ENCODE data around the gene LAMB1.

The LAMB1 gene

GRCh38 chr7:108016841-108017775 is 14.1 kb upstream of the LAMB1 start:
- DNase-seq = peak; percentile 35

GRCh38 chr7:108015740-108016139 is 12.8 kb upstream of the LAMB1 start:
- DNase-seq = no peak

- DNase-seq = no peak
Observed at GRCh38 chr7:108014747-108015682, 12.1 kb upstream of the LAMB1 start.

DNA sequence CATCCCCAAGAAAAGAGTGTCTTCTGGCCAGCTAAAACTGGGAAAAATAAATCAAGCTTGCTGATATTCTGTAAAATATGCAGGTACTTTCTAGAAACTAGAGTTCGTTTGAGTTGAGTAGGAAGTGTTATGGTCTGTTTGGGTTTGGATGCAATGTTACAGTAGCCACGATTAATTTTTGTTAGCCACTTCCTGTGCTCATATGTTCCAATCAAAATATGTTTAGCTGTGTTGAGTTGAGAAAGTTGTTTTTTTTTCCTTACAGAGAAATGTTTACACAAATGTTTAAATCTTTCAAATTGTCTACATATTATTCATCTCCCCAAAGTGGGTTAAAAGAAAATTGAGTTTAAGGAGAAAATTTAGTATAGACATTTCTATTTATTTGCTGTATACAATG is 11.3 kb upstream of the LAMB1 start:
- no peak for DNase-seq

GRCh38 chr7:108012499-108013430 is 9.8 kb upstream of the LAMB1 start:
- DNase-seq = peak; percentile 65

DNA sequence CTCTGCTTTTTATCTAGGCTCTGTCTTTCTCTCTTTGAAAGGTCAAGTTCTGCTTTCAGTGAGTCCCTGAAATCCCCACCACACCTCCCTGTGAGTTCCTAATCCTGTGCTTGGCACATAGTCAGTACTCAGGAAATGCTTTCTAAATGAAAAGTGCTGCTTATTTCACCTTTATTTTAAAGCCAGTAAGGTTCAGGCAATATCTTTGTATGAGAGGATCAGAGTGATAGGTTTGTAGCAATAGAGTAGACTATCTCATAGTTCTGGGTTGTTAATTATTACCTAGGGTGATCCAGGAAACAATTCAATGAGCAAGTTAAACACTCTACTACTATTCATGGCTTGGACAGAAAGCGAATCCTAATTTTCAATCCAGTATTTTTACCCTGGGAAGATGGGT is 7.4 kb upstream of the LAMB1 start:
- DNase-seq = no peak

- no peak for DNase-seq
Observed at GRCh38 chr7:108009873-108010272, 6.9 kb upstream of the LAMB1 start.

DNA sequence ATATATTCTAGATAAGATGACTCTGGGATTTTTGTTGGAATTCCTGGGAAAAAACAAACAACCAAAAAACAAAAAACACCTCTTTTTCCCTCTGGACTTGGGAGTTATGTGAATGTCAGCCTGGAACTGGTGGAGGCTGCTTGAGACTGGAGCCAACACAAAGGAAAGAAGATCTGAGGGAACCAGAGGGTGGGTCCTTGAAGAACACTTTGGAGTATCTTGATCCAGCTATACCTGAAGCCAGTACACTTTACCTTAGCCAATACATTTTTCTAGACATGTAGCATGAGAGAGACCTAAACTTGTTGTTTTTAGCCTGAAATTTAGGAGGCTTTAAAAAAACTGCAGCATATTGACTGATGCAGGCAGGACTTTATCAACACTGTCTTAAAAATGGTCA is 5.9 kb upstream of the LAMB1 start:
- DNase-seq = no peak

DNA sequence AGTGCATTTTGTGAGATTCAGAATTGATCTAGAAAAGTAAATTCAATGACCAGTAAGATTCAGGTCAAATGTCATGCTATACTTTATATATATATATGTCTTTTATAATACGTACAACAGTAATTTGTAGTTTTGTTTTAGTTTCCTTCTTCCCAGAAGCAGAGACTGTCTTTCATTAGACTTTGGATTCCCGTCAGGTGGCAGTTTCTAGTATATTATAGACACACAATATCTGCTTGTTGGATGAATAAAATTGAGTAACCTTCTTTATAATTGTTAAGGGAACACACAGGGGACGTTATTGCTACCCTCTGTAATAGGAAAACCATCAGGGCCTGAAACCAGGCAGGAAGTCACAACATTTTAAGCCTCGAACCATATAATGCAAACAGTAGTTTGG is 5.3 kb upstream of the LAMB1 start:
- no peak for DNase-seq

GRCh38 chr7:108007762-108008161 is 4.8 kb upstream of the LAMB1 start:
- no peak for DNase-seq

- no peak for DNase-seq
Observed at GRCh38 chr7:108007261-108007660, 4.3 kb upstream of the LAMB1 start.

DNA sequence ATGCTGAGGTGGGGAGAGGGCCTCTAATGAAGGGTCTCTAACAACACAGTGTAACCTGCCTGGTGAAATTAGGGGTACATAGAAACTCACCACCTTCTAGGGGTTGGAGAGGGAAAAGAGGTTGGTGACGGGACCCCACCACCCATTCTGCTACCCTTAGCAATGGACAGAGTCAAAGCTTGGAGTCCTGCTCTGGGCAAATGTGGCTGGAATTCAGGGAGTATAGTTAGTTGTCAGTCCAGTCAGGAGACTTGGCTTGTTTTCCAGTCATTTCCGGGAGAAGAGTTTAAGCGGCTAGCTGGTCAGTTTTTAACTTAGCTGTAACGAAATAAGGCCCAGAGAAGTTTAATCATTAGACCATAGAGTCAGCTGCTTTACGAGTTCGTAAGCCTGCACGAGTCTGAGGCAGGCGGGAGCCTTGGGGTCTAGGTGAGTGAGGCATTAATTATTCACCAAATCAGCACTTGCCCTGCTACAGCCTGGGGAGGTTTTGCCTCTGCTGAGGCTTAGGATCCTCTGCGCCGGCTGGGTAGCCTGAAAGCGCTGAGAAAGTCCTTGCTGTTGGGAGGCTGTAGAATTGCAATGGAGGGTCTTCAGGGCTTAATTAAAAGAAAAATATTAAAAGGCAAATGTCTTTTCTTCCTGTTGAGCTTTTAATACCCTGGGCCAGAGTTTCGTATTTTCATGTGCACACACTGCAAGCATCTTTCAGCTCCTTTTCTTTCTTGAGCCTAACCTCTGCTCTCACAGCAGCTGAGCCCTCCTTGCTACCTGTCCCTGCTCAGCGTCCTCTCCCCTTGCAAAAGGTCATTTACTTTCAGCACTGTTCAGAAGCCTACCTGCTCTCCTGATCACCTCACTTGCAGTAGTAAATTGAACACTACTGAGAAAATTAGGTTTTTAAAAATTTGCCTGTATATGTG is 1.5 kb upstream of the LAMB1 start:
- no peak for DNase-seq

DNA sequence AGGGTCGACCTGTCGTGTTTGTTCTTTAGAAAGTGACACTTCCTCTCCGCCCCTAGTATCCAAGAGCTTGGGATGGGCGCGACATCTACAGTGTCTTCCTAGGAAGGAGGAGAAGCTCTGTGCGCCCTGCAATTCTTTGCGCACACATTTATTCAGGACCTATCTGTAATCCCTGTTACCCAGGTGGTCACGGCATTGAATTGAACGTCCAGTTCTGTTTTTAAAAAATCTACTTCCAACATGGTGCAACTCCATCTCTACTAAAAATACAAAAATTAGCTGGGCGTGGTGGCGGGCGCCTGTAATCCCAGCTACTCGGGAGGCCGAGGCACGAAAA is 606 bp upstream of the LAMB1 start:
- DNase-seq = no peak

DNA sequence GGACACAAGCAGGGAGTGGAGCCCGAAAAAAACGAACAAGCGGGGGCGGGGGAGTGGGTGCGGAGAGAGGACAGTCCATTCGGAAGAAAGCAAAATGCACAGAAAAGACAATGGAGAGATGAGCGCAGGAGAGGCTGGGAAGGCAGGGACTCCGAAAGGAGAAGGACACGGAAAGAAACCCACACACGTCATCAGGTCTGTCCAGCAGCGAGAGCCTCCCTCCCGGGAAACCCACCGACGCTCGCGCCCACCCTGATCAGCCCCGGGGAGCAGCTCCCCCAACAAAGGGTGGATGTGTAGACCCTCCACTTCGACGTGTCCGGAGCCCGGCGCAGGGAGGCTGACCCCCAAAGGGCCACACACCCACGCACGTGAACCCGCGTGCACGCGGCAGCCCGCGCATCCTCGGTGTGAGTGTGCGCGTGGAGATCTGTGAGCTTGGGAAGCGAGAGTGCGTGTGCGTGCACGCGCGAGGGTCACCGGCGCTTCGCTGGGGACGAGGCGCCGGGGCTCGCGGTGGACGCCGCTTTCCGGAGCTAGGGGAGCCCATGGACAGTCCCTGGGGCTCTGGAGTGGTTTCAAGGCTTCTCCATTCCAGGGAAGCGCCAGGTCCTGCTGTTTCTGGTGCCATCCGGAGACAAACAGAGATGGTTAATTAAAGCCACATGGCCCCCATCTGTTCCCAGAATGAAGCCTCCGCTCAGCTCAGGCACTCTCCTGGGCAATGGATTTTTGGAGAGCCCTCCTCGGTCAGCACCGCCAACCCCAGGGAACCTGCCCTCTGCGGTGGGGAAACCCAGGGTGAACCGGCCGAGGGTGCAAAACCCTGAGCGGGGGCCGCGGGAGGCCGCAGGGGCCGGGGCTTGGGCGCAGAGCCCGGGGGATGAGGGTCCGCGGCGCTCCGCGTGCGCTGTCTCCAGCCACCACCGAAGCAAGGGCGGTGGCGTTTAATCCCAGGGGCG is 916 bp downstream of the LAMB1 start:
- no peak for DNase-seq

- DNase-seq = no peak
Observed at GRCh38 chr7:108000875-108001763, 1.8 kb downstream of the LAMB1 start.

- DNase-seq = no peak
Observed at GRCh38 chr7:107999779-108000560, 3.0 kb downstream of the LAMB1 start.

- DNase-seq = no peak
Observed at GRCh38 chr7:107998660-107999480, 4.1 kb downstream of the LAMB1 start.

DNA sequence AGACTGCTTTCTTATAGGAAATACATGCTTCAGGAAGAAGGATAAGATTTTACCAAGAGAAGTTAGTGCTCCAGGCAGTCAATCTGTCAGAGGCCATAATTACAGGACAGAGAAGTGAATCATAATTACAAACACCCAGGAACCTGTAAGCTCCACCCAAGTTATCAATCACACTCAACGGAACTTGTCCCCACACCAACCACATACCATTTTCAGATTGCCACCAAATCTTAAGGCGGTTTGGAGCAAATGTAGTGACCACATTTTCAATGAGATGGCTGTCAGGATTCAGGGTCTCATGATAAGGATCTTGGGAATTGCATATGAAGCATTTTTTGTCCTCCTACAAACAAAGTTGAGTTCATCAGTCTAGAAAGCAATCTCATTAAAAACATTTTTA is 4.8 kb downstream of the LAMB1 start:
- DNase-seq = no peak
